GM06990 (cell line): ENCODE data around the gene L3MBTL4.

ENCODE experiments used
- DNase-seq: peaks from one replicate; pipeline ENCODE4 v3.0.0-alpha.2; 2011; ENCODE audit not compliant: insufficient read length; ENCODE audit errors: extremely low read depth
- H3K27me3 ChIP-seq: replicated peaks from 2 replicates; pipeline ENCODE4 v1.6.0; 2011; ENCODE audit warnings: low read length; ENCODE audit not compliant: control insufficient read depth, insufficient read depth
- H3K36me3 ChIP-seq: 2 replicates; pipeline ENCODE4 v1.5.1; 2011; ENCODE audit warnings: low read length; ENCODE audit not compliant: control insufficient read depth, insufficient read depth
- H3K4me3 ChIP-seq: replicated peaks from 2 replicates; pipeline ENCODE4 v1.5.1; 2011; ENCODE audit warnings: low read depth, mild to moderate bottlenecking, control low read depth, low read length
- TF ChIP-seq, protein P1 (sequence below): IDR thresholded peaks from 2 replicates; pipeline ENCODE4 v1.5.1; 2011; ENCODE audit warnings: low read length, control low read depth, mild to moderate bottlenecking, inconsistent platforms; ENCODE audit not compliant: insufficient read depth, poor library complexity, severe bottlenecking

The L3MBTL4 gene

DNA sequence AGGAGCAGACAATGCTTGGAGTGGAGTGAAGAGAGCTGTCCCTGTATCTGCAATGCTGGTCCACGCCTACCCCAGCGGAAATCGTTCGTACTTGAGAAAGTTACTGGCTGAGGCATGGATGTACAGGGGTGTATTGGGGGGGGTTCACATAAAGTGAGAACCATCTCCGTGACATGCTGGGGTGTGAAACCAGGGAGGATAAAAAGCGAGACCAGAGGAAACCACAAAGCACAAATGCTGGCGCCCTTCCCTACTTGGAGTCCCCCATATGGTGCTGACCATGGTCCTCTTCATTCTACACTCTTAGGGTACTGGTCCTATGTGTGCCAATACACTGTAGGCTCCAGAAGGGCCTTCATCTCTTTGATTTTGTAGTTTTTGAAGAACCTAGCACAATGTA, 244.1 kb downstream of the L3MBTL4 start:
- no peaks in the 10 kb centered on the region for H3K36me3 ChIP-seq

DNA sequence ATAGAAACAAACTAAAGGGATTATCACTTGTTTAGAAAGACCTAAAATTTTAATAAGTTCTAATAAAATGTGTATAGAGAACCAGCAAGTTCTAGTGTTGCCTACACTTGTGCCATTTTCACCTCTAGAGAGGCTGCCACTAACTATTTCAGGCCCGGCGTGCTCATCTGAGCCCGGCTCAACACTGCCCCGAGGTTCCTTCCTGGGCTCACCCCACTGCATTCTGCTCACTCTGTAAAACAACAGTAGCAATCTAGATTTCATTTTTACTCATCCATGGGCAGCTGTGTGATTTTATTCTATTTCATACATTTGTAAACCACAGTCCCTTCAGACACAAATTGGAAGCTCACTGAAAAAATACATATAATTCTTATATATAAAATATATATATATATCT, 253.2 kb downstream of the L3MBTL4 start:
- H3K4me3 ChIP-seq, result no peak overlapping the region
- TF ChIP-seq, protein P1, sequence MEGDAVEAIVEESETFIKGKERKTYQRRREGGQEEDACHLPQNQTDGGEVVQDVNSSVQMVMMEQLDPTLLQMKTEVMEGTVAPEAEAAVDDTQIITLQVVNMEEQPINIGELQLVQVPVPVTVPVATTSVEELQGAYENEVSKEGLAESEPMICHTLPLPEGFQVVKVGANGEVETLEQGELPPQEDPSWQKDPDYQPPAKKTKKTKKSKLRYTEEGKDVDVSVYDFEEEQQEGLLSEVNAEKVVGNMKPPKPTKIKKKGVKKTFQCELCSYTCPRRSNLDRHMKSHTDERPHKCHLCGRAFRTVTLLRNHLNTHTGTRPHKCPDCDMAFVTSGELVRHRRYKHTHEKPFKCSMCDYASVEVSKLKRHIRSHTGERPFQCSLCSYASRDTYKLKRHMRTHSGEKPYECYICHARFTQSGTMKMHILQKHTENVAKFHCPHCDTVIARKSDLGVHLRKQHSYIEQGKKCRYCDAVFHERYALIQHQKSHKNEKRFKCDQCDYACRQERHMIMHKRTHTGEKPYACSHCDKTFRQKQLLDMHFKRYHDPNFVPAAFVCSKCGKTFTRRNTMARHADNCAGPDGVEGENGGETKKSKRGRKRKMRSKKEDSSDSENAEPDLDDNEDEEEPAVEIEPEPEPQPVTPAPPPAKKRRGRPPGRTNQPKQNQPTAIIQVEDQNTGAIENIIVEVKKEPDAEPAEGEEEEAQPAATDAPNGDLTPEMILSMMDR, result peak; percentile 12
- no peaks in the 10 kb centered on the region for H3K27me3 ChIP-seq
- no peak for DNase-seq
- H3K36me3 ChIP-seq, result no peaks in the 10 kb centered on the region

More for the DNA sequence above, 244.1 kb downstream of the L3MBTL4 start:
- H3K4me3 ChIP-seq, result no peak overlapping the region
- TF ChIP-seq, protein P1, result no peak
- no peaks in the 10 kb centered on the region for H3K27me3 ChIP-seq
- DNase-seq, result no peak

DNA sequence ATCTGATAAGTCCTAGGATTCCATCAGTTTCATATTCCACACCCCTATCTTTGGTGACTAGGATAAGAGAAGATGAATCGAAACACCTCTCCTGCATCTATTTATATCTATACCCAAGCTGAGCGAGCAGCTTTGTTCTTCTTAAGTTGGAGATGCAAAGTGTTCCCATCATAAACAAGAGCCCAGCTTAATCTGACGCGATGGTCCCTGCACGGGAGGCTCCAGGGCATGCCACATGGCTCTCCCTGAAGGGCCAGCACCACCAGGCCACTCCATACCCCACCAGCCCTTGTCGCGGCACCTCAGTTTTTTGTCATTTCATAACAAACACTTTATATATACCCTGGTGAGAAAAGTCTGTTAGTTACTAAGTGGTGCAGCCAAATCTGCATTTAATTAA, 255.3 kb downstream of the L3MBTL4 start:
- no peak overlapping the region for H3K4me3 ChIP-seq

DNA sequence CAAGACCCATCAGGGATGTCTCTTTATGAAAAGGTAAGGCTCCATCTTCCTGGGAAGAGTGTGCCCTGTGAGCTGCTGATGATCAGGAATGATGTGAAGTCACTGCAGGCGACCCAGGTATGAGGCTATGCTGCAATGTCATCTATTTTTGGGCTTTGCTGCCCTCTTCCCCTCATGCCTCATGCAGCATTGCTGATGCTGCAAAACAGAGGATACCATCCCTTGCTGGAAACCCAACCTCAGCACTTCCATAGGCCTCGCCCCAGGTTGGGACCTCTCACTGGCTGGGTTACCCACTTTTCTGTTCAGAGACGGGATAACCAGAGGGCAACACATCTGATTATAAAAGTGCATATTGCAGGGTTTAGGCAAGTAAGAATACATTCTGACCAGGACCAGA, 255.8 kb downstream of the L3MBTL4 start:
- Histone ChIP-seq H3K36me3 (no peaks in the 10 kb centered on the region), H3K4me3 (no peak overlapping the region), H3K27me3 (no peaks in the 10 kb centered on the region)
- no peak for DNase-seq
- TF ChIP-seq, protein P1, result no peak

More for the DNA sequence above, 255.3 kb downstream of the L3MBTL4 start:
- no peaks in the 10 kb centered on the region for H3K27me3 ChIP-seq
- TF ChIP-seq, protein P1, result no peak
- H3K36me3 ChIP-seq, result no peaks in the 10 kb centered on the region
- DNase-seq, result no peak

DNA sequence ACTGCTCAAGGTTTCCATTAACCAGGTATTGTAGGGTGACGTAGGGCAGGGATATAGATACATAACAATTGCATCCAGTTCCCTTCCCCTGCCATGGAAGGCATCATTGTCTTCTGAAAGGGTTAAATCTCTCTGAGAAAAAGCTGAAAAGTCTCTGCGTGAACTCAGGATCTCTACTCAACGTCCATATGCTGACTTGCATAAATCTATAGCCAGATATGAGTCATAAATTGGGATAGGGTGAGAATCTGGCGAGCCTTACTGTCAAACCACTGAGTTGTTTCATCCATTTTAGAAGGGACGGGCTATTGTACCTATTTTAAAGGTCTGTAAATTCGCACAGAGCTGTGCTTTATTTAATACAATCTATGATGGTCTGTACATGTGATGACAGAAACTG, 258.3 kb downstream of the L3MBTL4 start:
- H3K27me3 ChIP-seq, result no peaks in the 10 kb centered on the region
- H3K36me3 ChIP-seq, result no peaks in the 10 kb centered on the region
- TF ChIP-seq, protein P1, result no peak
- no peak for DNase-seq
- H3K4me3 ChIP-seq, result no peak overlapping the region

DNA sequence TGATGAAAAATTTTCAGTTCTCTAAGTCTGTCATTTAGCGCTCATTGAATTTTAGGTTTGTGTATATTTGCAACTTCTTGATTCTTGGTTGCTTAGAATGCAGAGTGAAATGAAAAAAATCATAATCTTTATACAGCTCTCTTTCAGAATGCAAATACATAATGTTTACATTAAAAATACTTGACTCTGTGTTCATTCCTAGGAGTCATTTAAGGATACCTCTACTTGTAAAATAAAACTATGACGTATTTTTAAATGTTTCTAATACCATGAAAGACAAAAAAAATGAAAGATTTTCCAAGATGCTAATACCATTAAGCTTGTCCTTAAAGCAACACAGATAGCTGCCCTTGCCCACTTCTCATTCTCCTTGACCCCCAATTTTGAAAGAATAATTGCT, 259.0 kb downstream of the L3MBTL4 start:
- no peak for DNase-seq
- Histone ChIP-seq H3K36me3 (no peaks in the 10 kb centered on the region), H3K4me3 (no peak overlapping the region), H3K27me3 (no peaks in the 10 kb centered on the region)
- TF ChIP-seq, protein P1, result no peak
